ENCODE data around the gene PLVAP.

Gene PLVAP

DNA sequence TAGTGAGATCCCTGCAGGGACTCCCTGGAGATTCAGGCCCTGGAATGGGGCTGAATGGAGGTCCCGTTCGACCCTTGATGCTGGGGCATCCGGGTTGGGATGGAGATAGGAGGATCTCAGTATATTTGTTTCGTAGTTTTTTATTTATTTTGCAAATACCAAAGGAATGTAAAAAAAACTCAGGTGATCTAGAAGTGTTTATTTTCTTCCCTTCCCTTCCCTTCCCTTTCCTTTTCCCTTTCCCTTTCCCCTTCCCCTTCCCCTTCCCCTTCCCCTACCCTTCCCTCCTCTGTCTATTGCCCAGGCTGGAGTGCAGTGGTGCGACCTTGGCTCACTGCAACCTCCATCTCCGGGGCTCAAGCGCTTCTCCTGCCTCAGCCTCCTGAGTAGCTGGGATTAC, 35.3 kb downstream of the PLVAP start:
- Histone ChIP-seq H3K36me3 (ENCODE audit: control insufficient read depth in 1 of 2, insufficient read depth in 2 of 2, low read length in 2 of 2) (peaks cover 0 to 7% of the 10 kb centered on the region in 2 donors), H3K9ac (ENCODE audit: low read depth in 1 of 2, low read length in 2 of 2) (no peak overlapping the region), H3K27ac (ENCODE audit: low read depth, low read length) (no peak overlapping the region), H3K4me3 (ENCODE audit: low read depth in 1 of 2, low read length in 2 of 2) (no peak overlapping the region), H3K4me1 (ENCODE audit: control insufficient read depth in 1 of 2, insufficient read depth in 2 of 2, low read length in 2 of 2) (peaks cover 6 to 16% of the 10 kb centered on the region in 2 donors), H3K9me3 (ENCODE audit: control insufficient read depth in 1 of 2, low read length in 2 of 2) (no peaks in the 10 kb centered on the region), H3K27me3 (ENCODE audit: control insufficient read depth in 1 of 2, insufficient read depth in 2 of 2, low read length in 2 of 2) (no peaks in the 10 kb centered on the region)

- H3K27ac ChIP-seq (ENCODE audit: low read depth, low read length), result no peak overlapping the region
- peaks cover 0 to 7% of the 10 kb centered on the region in 2 donors for H3K36me3 ChIP-seq (ENCODE audit: control insufficient read depth in 1 of 2, insufficient read depth in 2 of 2, low read length in 2 of 2)
- no peak overlapping the region for H3K4me3 ChIP-seq (ENCODE audit: low read depth in 1 of 2, low read length in 2 of 2)
- H3K4me1 ChIP-seq (ENCODE audit: control insufficient read depth in 1 of 2, insufficient read depth in 2 of 2, low read length in 2 of 2), result peaks cover 6 to 16% of the 10 kb centered on the region in 2 donors
- no peak overlapping the region for H3K9ac ChIP-seq (ENCODE audit: low read depth in 1 of 2, low read length in 2 of 2)
- no peaks in the 10 kb centered on the region for H3K27me3 ChIP-seq (ENCODE audit: control insufficient read depth in 1 of 2, insufficient read depth in 2 of 2, low read length in 2 of 2)
- H3K9me3 ChIP-seq (ENCODE audit: control insufficient read depth in 1 of 2, low read length in 2 of 2), result no peaks in the 10 kb centered on the region
Measured at GRCh38 chr19:17341386-17341785, 35.8 kb downstream of the PLVAP start.

GRCh38 chr19:17340871-17341357, 36.2 kb downstream of the PLVAP start:
- Histone ChIP-seq H3K27me3 (ENCODE audit: control insufficient read depth in 1 of 2, insufficient read depth in 2 of 2, low read length in 2 of 2) (no peaks in the 10 kb centered on the region), H3K36me3 (ENCODE audit: control insufficient read depth in 1 of 2, insufficient read depth in 2 of 2, low read length in 2 of 2) (peaks cover 0 to 7% of the 10 kb centered on the region in 2 donors), H3K9ac (ENCODE audit: low read depth in 1 of 2, low read length in 2 of 2) (peak overlapping the region in 1 of 2 donors; percentile 12), H3K9me3 (ENCODE audit: control insufficient read depth in 1 of 2, low read length in 2 of 2) (no peaks in the 10 kb centered on the region), H3K4me1 (ENCODE audit: control insufficient read depth in 1 of 2, insufficient read depth in 2 of 2, low read length in 2 of 2) (peaks cover 6 to 16% of the 10 kb centered on the region in 2 donors), H3K4me3 (ENCODE audit: low read depth in 1 of 2, low read length in 2 of 2) (no peak overlapping the region), H3K27ac (ENCODE audit: low read depth, low read length) (no peak overlapping the region)

DNA sequence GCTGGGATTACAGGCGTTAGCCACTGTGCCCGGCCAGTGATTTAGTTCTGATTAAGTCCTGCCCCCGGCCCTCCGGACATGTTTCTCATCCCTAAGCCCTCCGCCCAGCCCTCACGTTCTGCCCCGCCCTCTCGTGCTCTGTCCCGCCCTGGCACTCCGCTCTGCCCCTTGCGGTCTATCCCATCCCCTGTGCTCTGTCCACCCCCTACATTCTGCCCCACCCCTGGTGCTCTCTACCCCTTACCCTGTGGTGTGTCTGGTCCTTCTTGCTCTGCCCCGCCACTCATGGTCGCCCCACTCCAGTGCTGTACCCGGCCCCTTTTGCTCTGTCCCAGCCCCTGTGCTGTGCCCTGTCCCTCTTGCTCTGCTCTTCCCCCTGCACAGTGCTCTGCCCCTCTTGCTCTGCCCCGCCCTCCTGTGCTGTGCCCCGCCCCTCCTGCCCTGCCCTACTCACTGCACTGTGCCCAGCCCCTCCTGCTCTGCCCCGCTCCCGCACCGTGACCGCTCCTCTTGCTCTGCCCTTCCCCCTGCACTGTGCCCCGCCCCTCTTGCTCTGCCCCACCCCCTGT, 36.8 kb downstream of the PLVAP start:
- Histone ChIP-seq H3K4me1 (ENCODE audit: control insufficient read depth in 1 of 2, insufficient read depth in 2 of 2, low read length in 2 of 2) (peaks cover 10 to 22% of the 10 kb centered on the region in 2 donors), H3K36me3 (ENCODE audit: control insufficient read depth in 1 of 2, insufficient read depth in 2 of 2, low read length in 2 of 2) (peaks cover 0 to 7% of the 10 kb centered on the region in 2 donors), H3K9me3 (ENCODE audit: control insufficient read depth in 1 of 2, low read length in 2 of 2) (no peaks in the 10 kb centered on the region), H3K27ac (ENCODE audit: low read depth, low read length) (no peak overlapping the region), H3K9ac (ENCODE audit: low read depth in 1 of 2, low read length in 2 of 2) (no peak overlapping the region), H3K4me3 (ENCODE audit: low read depth in 1 of 2, low read length in 2 of 2) (no peak overlapping the region), H3K27me3 (ENCODE audit: control insufficient read depth in 1 of 2, insufficient read depth in 2 of 2, low read length in 2 of 2) (no peaks in the 10 kb centered on the region)

DNA sequence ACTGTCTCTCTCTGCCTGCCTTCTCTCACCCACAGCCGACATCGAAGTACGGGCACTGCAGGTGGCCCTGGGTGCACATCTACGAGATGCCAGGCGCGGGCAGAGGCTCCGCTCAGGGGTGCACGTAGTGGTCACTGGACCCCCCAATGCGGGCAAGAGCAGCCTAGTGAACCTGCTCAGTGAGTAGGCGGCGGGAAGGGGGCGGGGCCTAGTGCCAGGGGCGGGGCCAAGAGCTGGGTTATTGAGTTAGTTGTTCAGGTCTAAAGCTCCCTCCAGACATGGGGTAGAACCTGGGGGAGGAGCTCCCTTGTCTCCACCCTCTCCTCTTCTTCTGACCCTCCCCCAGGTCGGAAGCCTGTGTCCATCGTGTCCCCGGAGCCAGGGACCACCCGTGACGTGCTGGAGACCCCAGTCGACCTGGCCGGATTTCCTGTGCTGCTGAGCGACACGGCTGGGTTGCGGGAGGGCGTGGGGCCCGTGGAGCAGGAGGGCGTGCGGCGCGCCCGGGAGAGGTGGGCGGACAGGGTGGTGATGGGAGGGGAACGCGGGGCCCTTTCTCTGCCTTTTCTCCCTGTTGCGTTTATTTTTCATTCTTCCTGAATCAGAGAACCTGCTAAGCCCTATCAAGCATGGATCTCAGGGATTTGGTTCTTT, 37.9 kb downstream of the PLVAP start:
- Histone ChIP-seq H3K9ac (ENCODE audit: low read depth in 1 of 2, low read length in 2 of 2) (no peak overlapping the region), H3K4me3 (ENCODE audit: low read depth in 1 of 2, low read length in 2 of 2) (no peak overlapping the region), H3K4me1 (ENCODE audit: control insufficient read depth in 1 of 2, insufficient read depth in 2 of 2, low read length in 2 of 2) (peaks cover 16 to 30% of the 10 kb centered on the region in 2 donors), H3K27me3 (ENCODE audit: control insufficient read depth in 1 of 2, insufficient read depth in 2 of 2, low read length in 2 of 2) (no peaks in the 10 kb centered on the region), H3K27ac (ENCODE audit: low read depth, low read length) (no peak overlapping the region), H3K36me3 (ENCODE audit: control insufficient read depth in 1 of 2, insufficient read depth in 2 of 2, low read length in 2 of 2) (peaks cover 0 to 7% of the 10 kb centered on the region in 2 donors), H3K9me3 (ENCODE audit: control insufficient read depth in 1 of 2, low read length in 2 of 2) (no peaks in the 10 kb centered on the region)

GRCh38 chr19:17338433-17339078, 38.6 kb downstream of the PLVAP start:
- Histone ChIP-seq H3K4me3 (ENCODE audit: low read depth in 1 of 2, low read length in 2 of 2) (peak overlapping the region; percentile 95 to 99), H3K9me3 (ENCODE audit: control insufficient read depth in 1 of 2, low read length in 2 of 2) (no peaks in the 10 kb centered on the region), H3K27me3 (ENCODE audit: control insufficient read depth in 1 of 2, insufficient read depth in 2 of 2, low read length in 2 of 2) (no peaks in the 10 kb centered on the region), H3K36me3 (ENCODE audit: control insufficient read depth in 1 of 2, insufficient read depth in 2 of 2, low read length in 2 of 2) (peaks cover 0 to 7% of the 10 kb centered on the region in 2 donors), H3K9ac (ENCODE audit: low read depth in 1 of 2, low read length in 2 of 2) (peak overlapping the region in 1 of 2 donors; percentile 94), H3K4me1 (ENCODE audit: control insufficient read depth in 1 of 2, insufficient read depth in 2 of 2, low read length in 2 of 2) (peaks cover 20 to 36% of the 10 kb centered on the region in 2 donors), H3K27ac (ENCODE audit: low read depth, low read length) (no peak overlapping the region)

GRCh38 chr19:17337675-17338432, 39.3 kb downstream of the PLVAP start:
- H3K27ac ChIP-seq (ENCODE audit: low read depth, low read length), result peak overlapping the region; percentile 42
- H3K36me3 ChIP-seq (ENCODE audit: control insufficient read depth in 1 of 2, insufficient read depth in 2 of 2, low read length in 2 of 2), result peaks cover 0 to 7% of the 10 kb centered on the region in 2 donors
- no peaks in the 10 kb centered on the region for H3K9me3 ChIP-seq (ENCODE audit: control insufficient read depth in 1 of 2, low read length in 2 of 2)
- H3K4me3 ChIP-seq (ENCODE audit: low read depth in 1 of 2, low read length in 2 of 2), result peak overlapping the region; percentile 95 to 99
- H3K9ac ChIP-seq (ENCODE audit: low read depth in 1 of 2, low read length in 2 of 2), result peak overlapping the region; percentile 93 to 94
- H3K27me3 ChIP-seq (ENCODE audit: control insufficient read depth in 1 of 2, insufficient read depth in 2 of 2, low read length in 2 of 2), result no peaks in the 10 kb centered on the region
- H3K4me1 ChIP-seq (ENCODE audit: control insufficient read depth in 1 of 2, insufficient read depth in 2 of 2, low read length in 2 of 2), result peaks cover 20 to 36% of the 10 kb centered on the region in 2 donors

GRCh38 chr19:17336872-17337674, 40.1 kb downstream of the PLVAP start, which contains the start of gene GTPBP3:
GTPBP3 (plus strand) TSS chr19:17337553; CDS start chr19:17337612, 59 bp downstream.
- Histone ChIP-seq H3K27ac (ENCODE audit: low read depth, low read length) (peak within 1 kb of the TSS; percentile 93), H3K4me1 (ENCODE audit: control insufficient read depth in 1 of 2, insufficient read depth in 2 of 2, low read length in 2 of 2) (peaks cover 20 to 36% of the 10 kb centered on the region in 2 donors), H3K9me3 (ENCODE audit: control insufficient read depth in 1 of 2, low read length in 2 of 2) (no peaks in the 10 kb centered on the region), H3K36me3 (ENCODE audit: control insufficient read depth in 1 of 2, insufficient read depth in 2 of 2, low read length in 2 of 2) (peaks cover 0 to 7% of the 10 kb centered on the region in 2 donors), H3K4me3 (ENCODE audit: low read depth in 1 of 2, low read length in 2 of 2) (peak within 1 kb of the TSS; percentile 95 to 99), H3K9ac (ENCODE audit: low read depth in 1 of 2, low read length in 2 of 2) (peak within 1 kb of the TSS; percentile 93 to 94), H3K27me3 (ENCODE audit: control insufficient read depth in 1 of 2, insufficient read depth in 2 of 2, low read length in 2 of 2) (no peaks in the 10 kb centered on the region)

DNA sequence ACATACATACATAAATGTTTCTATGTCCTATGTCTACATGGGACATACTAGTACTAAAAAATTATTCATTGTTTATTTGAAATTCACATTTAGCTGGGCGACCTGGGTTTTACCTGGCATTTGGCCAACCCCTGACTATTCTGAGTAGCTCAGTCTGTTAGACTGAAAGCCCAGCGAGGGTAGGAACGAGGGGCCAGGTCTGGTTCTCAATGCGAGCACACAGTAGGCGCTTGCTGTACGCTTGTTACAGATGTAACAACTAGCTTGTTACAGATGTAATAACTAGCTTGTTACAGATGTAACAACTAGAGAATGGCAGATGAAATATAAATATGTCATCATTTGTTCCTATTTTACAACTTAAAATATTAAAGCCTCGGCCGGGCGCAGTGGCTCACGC, 41.6 kb downstream of the PLVAP start:
- no peaks in the 10 kb centered on the region for H3K36me3 ChIP-seq (ENCODE audit: control insufficient read depth in 1 of 2, insufficient read depth in 2 of 2, low read length in 2 of 2)
- H3K4me3 ChIP-seq (ENCODE audit: low read depth in 1 of 2, low read length in 2 of 2), result peak overlapping the region in 1 of 2 donors; percentile 63
- no peaks in the 10 kb centered on the region for H3K9me3 ChIP-seq (ENCODE audit: control insufficient read depth in 1 of 2, low read length in 2 of 2)
- H3K4me1 ChIP-seq (ENCODE audit: control insufficient read depth in 1 of 2, insufficient read depth in 2 of 2, low read length in 2 of 2), result peaks cover 20 to 41% of the 10 kb centered on the region in 2 donors
- H3K27ac ChIP-seq (ENCODE audit: low read depth, low read length), result no peak overlapping the region
- no peak overlapping the region for H3K9ac ChIP-seq (ENCODE audit: low read depth in 1 of 2, low read length in 2 of 2)
- H3K27me3 ChIP-seq (ENCODE audit: control insufficient read depth in 1 of 2, insufficient read depth in 2 of 2, low read length in 2 of 2), result peaks cover 5 to 8% of the 10 kb centered on the region in 2 donors

All from duodenal mucosa (tissue), 2 donors.